NCI-H187 treated with DMSO at 0.1 percent for 48 hours (cell line): ENCODE results near the gene ELF1.
A peak's percentile ranks its signal among the peaks of the same experiment; 100 is the strongest.

Experiments used
- DNase-seq: peaks from one replicate; lab custom pipeline; 2025; lab: John Stamatoyannopoulos, UW

The ELF1 gene

DNA sequence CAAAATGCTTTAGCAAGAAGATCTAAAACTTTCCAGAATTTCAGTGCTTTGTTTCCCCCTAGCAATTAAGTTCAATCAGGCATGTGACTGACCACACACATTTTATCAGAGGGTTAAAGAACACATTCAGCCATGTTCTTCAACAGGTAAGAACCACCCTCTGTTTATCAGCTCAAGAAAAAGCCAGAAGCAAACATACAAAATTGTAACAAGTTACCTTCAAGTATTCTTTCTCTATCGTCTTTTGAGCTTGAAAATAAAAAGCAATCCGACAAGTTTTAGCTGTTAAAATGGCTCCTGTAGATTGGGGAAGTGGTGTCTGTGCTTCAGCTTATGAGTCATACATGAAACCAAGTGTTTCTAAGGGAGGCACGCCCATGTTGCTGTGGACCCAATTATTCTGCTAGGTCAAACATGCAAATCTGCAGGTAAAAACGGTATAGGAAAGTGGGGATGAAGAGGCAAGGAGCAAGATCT is at the start of gene ELF1:
TSS of gene ELF1 (minus strand) at position 306 of the 477 bp plus-strand sequence. CDS start 37,262 bp downstream, outside the sequence.
- DNase-seq = no peak

DNA sequence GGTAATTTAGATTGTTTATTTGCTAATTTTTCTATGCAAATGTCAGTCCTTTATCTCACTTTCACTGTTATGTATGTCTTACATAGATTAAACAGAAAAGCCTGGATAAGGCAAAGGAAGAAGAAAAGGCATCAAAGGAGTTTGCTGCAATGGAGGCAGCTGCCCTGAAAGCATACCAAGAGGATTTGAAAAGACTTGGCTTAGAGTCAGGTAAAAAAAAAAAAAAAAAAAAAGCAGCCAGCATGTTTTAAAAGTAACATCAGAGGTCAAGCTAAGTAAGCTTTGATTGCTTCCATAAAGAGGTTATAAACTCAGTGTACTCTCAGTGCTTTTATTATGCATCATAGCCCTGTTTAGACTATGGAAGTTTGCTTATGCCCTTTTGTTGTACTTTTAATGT is 46.0 kb upstream of the ELF1 start:
- no peak for DNase-seq

- no peak for DNase-seq
Measured at GRCh38 chr13:41064493-41064892, 45.4 kb upstream of the ELF1 start.

DNA sequence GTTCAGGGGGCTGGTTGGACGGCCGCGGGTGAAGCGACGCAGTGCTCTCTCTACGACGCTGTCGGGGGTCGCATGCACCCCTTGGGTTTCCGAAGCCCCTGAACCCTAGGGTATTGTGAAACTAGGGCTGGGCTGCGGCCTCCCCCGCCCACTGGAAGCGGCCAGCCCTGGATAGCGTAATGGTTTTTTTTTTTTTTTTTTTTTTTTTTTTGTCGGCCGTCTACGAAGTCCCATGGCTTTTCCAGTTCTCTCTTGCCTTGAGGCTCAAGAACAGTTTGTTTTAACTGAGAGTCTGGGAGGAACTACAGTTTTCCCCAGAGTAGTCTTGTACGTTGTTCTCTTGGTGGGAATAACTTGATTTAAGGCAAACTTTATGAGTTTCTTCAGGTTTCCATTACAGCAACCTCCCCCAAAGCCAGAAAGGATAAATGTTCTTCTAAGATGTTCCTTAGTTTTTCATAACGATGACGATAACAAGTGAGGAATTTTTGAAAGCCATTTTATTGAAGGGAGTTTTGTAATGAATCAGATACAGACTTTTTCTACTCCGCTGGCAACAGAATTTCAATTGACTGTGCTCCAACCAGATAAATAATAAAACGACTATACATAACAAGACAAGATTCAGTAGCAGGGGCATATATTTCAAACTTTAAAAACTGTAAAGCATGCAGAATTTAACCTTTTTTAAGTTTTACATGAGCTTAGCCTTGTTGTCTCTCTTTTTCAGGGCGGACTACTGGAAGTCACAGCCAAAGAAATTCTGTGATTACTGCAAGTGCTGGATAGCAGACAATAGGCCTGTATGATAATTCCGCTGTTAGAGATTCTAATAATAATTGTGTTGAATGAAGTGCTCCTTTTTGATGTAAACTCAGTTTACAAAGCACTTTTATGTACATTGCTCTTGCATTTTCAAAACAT is 43.1 kb upstream of the ELF1 start:
- DNase-seq = no peak

- peak; percentile 49 for DNase-seq
Measured at GRCh38 chr13:41061075-41061913, 42.2 kb upstream of the ELF1 start, which contains the start of gene WBP4. Gene WBP4 (plus strand): TSS chr13:41061509. CDS start chr13:41061674, 165 bp downstream.

- DNase-seq = no peak
Measured at GRCh38 chr13:41060724-41061074, 41.6 kb upstream of the ELF1 start.

DNA sequence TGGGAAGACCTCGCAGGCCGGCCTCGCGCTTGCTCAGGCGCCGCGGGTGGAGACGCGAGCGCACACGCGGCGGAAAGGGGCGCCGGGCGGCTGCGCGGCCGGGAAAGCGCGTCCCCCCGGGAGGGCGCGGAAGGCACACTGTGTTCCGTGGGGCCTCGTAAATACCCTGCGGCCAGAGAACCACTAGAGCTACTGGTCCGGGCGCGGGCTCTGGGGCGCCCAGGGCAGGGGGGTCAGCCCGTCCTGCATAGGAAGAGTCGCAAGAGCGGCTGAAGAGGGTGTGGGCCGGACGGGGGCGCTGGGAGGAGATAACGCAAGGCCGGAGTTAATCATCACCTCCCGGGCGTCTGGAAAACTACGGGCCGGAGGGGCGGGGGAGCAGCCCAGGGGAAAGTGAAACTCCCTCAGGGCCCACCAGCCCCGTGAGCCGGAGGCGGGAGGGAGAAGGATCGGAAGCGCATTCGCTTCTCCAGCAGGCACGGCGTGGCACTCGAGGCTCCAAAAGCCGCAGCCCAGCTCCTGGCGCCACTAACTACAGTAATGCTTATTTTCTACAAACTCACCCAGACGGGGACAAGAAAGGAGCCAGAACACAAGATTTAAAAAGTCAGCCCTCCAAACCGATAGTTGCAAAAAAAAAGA is 41.1 kb upstream of the ELF1 start:
- DNase-seq = no peak

- DNase-seq = no peak
Measured at GRCh38 chr13:41059456-41060081, 40.5 kb upstream of the ELF1 start.

GRCh38 chr13:41058295-41059070 is 39.4 kb upstream of the ELF1 start:
- no peak for DNase-seq

- DNase-seq = no peak
Measured at GRCh38 chr13:41056826-41057711, 38.0 kb upstream of the ELF1 start.

DNA sequence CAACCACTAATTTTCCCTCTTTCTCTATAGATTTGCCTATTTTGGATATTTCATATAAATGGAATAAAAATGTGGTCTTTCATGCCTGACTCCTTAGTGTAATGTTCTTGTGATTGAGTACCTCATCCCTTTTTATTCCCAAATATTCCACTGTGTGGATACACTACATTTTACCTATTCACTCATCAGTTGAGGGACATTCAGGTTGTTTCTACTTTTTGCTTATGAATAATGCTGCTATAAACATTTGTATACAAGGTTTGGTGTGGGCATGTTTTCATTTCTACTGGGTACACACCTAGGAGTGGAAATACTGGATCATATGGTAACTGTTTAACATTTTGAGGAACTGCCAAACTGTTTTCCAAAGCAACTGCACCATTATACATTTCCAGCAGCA is 37.1 kb upstream of the ELF1 start:
- DNase-seq = no peak

GRCh38 chr13:41054919-41055619 is 36.0 kb upstream of the ELF1 start:
- DNase-seq = no peak

GRCh38 chr13:41054212-41054877 is 35.2 kb upstream of the ELF1 start:
- no peak for DNase-seq

- DNase-seq = no peak
Measured at GRCh38 chr13:41053384-41053826, 34.3 kb upstream of the ELF1 start.

DNA sequence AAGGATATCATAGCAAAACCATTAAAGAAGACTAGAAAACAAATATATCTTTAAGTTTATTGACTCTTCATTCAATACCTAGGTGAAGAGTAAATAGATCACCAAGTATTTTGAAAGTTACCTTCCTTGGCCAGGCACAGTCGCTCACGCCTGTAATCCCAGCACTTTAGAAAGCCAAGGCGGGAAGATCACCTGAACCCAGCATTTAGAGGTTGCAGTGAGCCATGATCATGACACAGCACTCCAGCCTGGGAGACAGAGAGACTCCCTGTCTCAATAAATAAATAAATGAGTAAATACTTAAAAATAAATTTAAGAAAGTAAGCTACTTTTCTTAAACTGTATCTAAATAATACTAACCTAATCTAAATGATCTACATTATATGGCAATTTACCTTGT is 33.3 kb upstream of the ELF1 start:
- no peak for DNase-seq

DNA sequence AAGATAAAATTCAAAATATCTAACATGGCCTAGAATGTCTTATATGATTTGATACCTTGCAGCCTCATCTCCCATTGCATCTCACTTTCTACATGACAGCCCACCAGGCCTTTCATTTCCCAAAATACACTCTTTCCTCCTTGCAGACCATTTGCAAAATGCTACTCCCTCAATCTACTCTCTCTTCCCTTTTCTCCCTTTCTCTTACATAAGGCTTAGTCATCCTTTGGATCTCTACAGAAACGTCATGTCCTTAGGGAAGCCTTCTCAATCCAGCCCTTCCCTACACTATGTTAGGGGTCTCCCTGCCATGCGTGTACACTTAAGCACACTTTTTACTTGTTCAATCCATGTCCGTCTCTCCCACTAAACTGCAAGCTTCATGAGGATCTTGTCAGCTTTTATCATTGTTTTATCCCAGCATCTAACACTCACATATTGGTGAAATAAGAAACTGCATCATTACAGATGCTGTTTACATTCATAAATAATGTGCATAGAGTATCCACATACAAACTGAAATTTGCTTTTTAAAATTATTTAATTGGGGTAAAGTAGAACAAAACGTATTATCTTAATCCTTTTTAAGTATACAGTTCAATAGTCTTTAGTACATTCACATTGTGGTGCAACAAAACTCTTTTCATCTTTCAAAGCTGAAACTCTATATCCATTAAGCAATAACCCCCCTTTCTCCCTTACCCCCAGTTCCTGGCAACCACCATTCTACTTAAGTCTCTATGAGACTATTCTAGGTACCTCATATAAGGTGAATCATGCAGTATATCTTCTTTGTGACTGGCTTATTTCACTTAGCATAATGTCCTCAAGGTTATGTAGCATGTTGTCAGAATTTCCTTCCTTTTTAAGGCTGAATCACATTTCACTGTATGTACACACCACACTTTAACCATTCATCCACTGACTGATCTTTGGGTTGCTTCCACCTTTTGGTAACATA is 30.6 kb upstream of the ELF1 start:
- no peak for DNase-seq

DNA sequence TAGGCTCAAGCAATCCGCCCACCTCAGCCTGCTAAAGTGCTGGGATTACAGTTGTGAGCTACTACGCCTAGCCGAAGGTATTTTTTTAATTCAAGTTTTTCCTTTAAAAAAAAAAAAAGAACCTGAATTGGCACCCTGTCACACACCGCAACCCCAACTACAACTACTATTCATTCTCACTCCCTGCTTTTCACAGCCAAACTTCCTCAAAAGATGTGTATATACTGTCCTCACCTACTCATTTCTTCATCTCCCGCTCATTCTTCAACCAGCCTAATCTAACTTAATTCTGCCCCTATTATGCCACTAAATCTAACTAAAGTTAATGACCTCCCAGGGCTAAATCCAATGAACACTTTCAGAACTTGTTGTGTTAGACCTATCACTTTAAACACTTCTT is 29.5 kb upstream of the ELF1 start:
- no peak for DNase-seq
